NCI-H1105 treated with DMSO at 0.1 percent for 48 hours (cell line): ENCODE results near the gene CASK.

ENCODE experiments used
- DNase-seq: peaks from one replicate; lab custom pipeline; 2025; lab: John Stamatoyannopoulos, UW

The CASK gene

GRCh38 chrX:41825796-41826195, 97.6 kb downstream of the CASK start:
- no peak for DNase-seq

DNA sequence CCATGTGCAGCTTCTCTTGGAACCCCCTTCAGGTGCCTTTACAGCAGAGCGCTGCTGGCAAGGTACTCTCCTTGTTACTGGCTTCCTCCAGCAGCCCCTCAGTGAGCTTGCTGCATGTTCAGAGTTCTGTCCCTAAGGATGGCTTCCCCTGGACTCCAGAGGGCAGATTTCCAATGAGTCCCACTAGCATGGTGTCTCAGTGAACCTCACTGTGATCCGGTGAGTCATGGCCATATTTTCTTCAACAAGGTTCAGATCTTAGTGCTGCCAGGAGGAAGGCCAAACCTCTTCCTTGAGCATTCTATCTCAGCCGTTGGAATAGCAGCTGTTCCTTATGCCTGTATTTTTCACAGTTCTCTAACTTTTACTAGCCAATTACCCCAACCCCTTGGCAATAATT, 98.8 kb downstream of the CASK start:
- DNase-seq = no peak

DNA sequence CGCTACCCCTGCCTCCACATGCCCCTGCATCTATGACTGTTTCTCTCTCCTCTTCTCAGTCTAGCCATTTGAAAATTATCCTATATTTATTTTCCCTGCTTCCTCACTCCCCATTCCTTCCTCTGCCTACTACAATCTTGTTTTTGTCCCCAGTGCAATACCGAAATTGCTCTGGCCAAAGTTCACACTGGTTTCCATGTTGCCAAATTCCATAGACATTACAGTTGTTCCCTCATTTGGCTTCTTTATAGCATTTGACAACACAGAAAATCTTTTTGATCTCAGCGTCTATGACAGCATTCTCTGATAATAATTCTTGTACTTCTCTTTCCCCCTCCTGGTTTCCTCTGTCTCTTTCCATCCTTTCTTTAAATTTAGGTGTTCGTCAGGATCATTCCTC, 100.0 kb downstream of the CASK start:
- no peak for DNase-seq

DNA sequence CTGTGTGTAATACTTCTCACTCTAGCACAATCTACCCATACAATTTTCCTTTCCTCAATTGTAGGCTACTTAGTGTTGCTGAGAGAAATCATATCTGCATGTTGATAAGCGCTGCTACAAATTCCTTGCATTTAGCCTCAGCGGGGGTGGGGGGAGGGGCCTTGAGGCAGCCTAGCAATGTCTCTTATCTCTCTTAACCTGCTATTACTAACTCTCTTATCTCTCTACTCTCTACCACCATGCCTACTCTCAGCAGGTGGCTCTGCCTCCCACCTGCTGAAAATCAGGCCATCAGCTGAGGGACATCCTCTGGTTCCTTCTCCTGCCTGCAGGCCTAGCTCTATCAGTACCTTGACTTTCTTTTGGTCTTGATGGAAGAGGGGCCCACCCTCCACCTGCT, 100.5 kb downstream of the CASK start:
- no peak for DNase-seq

DNA sequence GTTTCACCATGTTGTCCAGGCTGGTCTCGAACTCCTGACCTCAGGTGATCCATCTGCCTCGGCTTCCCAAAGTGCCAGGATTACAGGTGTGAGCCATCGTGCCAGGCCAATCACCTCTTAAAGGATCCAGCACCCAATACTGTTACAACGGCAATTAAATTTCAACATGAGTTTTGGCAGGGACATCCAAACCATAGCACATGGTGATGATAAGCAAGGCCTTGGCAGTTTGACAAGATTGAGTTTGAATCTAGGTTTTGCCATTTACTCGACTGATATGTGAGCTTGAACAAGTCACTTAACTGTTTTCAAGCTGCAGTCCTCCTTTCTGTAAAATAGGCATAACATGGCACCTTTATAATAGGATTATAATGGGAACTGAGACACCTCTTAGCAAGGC, 115.3 kb downstream of the CASK start:
- no peak for DNase-seq

GRCh38 chrX:41802958-41803357, 120.4 kb downstream of the CASK start:
- DNase-seq = no peak

DNA sequence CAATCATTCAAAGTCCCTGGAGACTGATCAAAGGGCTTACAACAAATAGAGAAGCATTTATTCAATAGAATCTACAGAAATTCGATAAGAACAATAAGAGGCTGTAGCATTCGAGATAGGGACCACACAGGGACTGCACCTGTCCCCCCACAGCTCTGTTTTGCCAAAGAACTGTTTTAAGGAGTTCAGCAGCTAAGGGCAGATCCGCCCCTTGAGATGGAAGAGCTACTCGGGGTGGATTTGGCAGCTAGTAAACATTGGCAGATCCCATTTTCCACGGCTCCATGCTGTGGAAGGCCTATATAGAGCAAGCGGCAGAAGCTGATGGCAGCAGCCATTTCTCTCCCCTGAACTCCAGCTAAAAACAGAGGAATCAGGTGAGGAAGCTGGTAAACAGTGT, 123.7 kb downstream of the CASK start:
- DNase-seq = no peak

DNA sequence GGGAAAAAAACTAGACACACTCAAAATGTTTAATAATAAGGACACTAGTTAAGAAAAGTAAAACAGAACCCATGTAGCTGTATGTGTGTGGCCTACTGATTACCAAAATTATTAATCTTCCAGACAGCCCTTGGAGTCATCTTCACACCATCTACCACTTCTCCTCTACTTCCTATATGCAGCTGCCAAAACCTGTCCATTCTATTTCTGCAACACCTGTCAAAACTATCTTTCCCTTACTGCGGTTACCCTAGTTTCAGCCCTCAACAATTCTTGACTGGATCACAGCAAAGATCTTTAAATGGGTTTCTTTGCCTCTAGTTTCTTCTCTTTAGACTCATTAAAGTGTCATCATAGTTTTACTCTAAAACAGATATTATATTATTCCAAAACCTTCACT, 126.8 kb downstream of the CASK start:
- no peak for DNase-seq

GRCh38 chrX:41796046-41796445, 127.3 kb downstream of the CASK start:
- DNase-seq = no peak

DNA sequence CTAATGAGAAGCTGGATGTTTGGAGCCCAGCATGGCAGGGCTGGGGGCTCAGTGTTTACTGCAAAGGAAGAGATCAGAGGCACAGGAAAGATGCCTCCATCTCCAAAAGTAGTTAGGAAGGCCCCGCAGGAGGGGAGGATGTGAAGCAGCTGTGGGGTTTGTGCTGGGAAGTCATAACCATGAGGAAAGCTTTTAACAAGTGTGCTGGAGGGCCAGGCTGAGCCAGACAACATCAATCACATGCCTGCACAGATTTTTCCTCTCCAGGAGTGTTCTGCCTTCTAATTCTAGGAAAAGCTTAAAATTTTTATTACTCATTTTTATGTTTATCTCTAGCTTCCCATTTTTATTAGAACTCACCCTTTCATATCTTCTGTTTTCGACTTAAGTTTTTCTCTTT, 134.0 kb downstream of the CASK start:
- no peak for DNase-seq

DNA sequence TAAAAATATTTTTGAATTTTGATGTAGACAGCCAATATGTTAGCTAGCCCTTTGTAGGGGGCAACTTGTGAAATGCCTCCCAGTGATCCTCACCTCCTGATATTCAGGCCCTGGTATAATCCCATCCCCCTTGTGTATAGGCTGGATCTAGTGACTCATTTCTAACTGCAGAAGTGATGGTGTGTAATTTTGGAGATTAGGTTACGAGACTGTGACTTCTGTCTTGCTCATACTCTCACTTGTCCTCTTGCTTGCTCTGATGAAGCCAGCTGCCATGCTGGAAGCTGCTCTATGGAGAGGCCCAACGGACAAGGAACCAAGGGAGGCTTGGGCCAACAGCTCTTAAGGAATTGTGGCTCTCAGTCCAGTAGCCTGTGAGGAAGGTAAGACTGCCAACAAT, 137.7 kb downstream of the CASK start:
- no peak for DNase-seq

GRCh38 chrX:41781500-41781899, 141.9 kb downstream of the CASK start:
- DNase-seq = peak; percentile 20

- DNase-seq = peak; percentile 1
These were observed 143.4 kb downstream of the CASK start for GRCh38 chrX:41779941-41780340.

DNA sequence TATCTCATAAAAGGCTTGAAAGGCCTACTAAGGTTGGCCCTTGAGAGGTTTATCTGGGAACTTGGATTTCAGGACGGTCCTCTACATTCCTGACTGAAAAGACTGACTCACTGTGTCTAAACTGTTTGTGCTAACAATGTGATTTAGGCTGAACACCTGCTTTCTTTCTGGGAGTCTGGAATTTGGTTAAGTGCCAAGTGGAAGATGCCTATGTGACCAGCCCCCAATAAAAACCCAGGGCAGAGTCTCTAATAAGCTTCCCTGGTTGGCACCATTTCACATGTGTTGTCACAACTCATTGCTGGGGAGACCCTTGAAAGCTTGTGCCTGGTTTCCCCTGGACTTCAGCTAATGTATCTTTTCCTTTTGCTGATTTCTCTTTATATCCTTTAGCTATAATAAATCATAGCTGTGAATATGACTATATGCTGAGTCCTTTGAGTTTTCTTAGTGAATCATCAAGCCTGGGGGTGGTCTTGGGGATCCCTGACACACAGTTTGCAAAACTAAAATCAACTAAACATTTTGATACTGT, 144.3 kb downstream of the CASK start:
- peak; percentile 87 for DNase-seq

- no peak for DNase-seq
These were observed 161.7 kb downstream of the CASK start for GRCh38 chrX:41761702-41762101.

DNA sequence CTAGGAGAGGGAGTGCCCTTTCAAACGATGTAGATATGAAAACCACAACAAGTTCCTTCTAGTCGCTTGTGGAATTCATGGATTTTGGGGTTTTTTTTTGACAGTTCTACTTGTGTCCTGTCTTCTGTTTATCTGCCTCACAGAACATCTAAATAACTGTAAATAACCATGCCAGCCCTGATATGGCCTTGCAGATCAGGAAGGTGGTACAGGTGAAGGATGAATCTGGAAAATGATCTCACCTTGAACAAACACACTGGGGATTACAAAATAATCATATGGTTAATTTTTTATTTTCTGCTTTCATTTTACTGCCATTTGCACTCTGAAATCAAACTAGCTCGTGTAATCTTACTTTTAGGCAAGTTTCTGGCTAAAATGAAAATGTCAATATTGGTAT, 162.2 kb downstream of the CASK start:
- DNase-seq = no peak

DNA sequence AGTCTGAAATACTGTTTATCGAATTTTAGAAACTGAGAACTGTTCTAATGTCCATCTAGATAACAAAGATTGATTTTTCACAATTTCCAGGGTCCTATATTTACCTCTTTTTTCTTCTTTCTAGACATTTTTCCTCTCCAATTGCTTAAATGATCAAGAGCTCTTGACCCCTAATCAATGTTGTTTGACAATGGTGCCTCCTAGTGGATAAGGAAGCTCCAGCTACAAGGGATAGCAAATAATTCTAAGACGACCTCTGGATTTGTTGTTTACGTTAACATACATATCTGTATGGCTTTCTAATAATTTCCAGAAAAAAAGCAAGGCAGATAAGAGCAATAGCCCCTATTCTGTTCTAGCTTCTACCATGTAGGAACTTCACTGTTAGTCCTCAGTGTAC, 163.5 kb downstream of the CASK start:
- DNase-seq = no peak

DNA sequence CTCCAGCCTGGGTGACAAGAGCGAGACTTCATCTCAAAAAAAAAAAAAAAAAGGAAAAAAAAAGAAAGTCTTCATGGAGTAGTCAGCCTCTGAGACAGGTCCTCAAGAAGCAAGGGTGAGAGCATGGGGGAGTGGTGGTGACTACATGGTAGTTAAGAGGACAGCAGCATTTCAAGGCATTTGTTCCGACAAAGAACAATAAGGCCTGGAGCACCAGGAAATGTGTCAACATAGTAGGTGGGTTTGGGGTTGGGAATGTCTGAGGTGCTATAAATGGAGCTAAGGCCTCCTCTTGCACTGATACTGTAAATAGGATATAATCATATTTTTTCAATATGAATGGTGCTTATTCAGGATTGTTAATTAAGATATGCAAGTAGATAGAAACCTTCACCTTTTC, 165.0 kb downstream of the CASK start:
- no peak for DNase-seq

DNA sequence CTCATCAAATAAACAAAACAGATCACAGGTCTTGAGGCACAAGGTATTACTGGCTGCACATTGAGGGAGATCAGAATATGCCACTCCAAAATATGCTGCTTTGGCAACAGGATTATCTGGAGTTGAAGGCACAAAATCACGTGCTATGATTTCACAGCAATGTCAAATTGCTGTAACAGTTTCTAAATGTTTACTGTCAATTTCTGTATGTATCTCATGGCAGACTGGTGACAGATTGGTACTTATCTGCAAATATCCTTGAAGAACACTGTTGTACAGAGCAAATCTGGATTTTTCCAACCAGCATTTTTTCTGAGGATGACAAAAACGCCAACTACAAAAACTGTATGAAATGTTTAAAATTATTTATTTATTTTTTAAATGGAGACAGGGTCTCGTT, 172.6 kb downstream of the CASK start:
- no peak for DNase-seq

DNA sequence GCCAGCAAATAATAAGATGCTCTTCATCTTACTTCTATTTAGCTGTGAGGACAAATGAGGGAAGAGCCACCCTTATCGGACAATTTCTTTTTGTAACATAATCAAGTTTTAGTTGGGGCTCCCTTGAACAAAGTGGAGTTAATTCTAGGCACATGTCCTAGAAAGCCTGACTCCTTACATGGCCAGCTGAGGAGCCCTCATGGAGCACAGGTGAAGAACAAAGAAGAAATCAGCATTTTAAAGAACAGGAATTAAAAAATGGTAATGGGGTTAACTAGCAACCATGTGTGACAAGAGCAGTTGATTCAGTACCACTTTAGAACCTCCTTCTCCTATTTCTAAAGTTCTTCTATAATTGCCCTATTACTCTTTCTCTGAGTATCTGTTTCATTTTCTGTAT, 183.5 kb downstream of the CASK start:
- no peak for DNase-seq

GRCh38 chrX:41737065-41737464, 186.3 kb downstream of the CASK start:
- DNase-seq = no peak

GRCh38 chrX:41734530-41734929, 188.8 kb downstream of the CASK start:
- DNase-seq = peak; percentile 2

DNA sequence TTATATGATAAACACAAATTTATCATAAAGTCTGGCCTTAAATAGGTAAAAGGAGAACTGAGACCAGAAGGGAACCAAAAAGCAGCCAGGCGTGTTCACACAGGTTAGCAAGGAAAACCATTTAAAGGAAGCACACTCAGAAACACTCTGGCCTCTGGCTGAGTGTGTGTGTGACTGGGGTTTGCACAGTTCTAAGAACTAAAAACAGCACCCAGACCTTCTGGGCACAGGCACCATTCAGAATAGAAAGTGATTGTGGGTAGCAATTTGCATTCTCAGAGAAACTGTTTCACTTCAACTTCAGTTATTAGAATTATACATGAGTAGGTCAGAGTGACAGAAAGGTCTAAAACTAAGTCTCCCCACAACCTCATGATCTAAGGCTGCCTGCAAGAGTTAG, 189.4 kb downstream of the CASK start:
- DNase-seq = no peak

DNA sequence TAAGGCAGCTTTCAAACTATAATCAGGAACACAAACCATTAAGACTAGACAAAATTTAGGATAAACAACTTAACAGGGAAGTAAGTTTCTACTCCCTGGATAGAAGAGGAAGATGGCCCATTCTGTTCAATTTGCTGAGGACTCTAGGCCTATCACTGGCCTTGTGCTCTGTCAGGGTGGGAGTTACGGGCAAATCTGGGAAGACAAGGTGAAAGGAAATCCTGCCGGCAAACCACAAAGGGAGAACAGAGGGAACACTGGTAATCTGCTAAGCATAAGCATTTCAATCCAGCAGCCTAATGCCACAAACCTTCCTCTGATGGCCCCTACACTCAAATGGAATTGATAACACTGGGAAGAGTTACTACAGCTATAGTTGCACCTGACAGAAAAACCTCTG, 191.1 kb downstream of the CASK start:
- DNase-seq = no peak

DNA sequence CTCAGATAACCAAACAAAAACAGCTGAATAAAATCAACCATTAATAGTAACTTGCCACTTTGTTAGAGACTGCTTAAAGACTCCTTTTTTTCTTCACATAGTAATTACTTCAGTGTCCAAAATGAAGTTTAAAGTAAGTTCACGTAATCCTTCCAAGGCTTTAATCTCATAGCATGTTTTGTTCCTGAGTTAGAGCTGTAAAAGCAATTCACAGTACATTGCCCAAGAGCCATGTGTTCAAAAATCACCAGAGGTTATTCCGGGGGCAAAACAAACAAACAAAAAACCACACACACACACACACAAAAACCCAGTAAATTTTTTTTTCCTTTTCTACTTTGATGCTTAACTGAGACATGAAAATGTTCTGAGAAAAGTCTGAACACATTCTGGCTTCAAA, 193.3 kb downstream of the CASK start:
- no peak for DNase-seq
